Measurements from ENCODE around the gene WDFY4.

WDFY4 gene

DNA sequence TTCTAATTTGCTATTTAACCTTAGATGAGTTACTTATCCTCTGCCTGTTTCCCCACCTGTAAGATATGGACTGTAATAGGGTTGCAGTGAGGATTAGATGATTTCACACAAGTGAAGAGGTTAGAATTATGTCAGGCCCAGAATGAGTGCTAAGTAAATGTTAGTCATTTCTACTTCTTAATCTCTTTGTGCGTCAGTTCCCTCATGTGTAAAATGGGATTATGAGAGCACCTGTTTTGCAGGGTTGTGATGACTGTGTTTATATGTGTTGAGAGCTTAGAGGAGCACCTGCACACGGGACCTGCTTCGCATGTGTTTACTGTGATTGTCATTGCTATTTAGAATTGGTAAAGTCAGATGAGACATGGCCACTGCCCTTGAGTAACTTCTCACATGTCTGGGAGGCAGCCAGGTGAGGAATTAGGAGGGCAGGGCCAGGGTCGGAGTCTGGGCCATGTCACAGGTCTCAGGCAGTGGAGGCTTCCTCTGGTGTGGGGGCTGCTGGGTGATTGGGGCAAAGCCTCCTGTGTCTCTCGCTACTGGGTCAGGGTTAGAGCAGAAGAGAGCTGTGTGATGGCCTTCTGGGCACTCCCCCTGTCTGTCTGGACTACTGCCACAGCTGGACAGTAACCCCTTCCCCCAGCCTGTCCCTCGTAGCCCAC lies 106.7 kb downstream of the WDFY4 start:
- ATAC-seq: no peak
- TF ChIP-seq, protein P1, sequence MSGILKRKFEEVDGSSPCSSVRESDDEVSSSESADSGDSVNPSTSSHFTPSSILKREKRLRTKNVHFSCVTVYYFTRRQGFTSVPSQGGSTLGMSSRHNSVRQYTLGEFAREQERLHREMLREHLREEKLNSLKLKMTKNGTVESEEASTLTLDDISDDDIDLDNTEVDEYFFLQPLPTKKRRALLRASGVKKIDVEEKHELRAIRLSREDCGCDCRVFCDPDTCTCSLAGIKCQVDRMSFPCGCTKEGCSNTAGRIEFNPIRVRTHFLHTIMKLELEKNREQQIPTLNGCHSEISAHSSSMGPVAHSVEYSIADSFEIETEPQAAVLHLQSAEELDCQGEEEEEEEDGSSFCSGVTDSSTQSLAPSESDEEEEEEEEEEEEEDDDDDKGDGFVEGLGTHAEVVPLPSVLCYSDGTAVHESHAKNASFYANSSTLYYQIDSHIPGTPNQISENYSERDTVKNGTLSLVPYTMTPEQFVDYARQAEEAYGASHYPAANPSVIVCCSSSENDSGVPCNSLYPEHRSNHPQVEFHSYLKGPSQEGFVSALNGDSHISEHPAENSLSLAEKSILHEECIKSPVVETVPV (CRISPR knock-in tag; IDR thresholded peaks at IDR 0.05): no peak
- TF ChIP-seq OSR1 (CRISPR knock-in tag; IDR thresholded peaks at IDR 0.05): no peak
- TF ChIP-seq ZNF70 (CRISPR knock-in tag; IDR thresholded peaks at IDR 0.05): no peak
- TF ChIP-seq BACH2 (CRISPR knock-in tag; IDR thresholded peaks at IDR 0.05; ENCODE audit: borderline replicate concordance): no peak
- no peak for TF ChIP-seq ZC3H10 (CRISPR knock-in tag; IDR thresholded peaks at IDR 0.05)
- no peak for TF ChIP-seq ESRRG (CRISPR knock-in tag; IDR thresholded peaks at IDR 0.05)
- TF ChIP-seq TCF4 (CRISPR knock-in tag; IDR thresholded peaks at IDR 0.05; ENCODE audit: borderline replicate concordance): no peak
- no peak for TF ChIP-seq SNAI2 (CRISPR knock-in tag; IDR thresholded peaks at IDR 0.05)
- no peak for TF ChIP-seq ISL1 (CRISPR knock-in tag; IDR thresholded peaks at IDR 0.05)
- no peak for TF ChIP-seq ZFP3 (CRISPR knock-in tag; IDR thresholded peaks at IDR 0.05)
- no peak for TF ChIP-seq CSDC2 (CRISPR knock-in tag; IDR thresholded peaks at IDR 0.05)
- TF ChIP-seq, protein P2, sequence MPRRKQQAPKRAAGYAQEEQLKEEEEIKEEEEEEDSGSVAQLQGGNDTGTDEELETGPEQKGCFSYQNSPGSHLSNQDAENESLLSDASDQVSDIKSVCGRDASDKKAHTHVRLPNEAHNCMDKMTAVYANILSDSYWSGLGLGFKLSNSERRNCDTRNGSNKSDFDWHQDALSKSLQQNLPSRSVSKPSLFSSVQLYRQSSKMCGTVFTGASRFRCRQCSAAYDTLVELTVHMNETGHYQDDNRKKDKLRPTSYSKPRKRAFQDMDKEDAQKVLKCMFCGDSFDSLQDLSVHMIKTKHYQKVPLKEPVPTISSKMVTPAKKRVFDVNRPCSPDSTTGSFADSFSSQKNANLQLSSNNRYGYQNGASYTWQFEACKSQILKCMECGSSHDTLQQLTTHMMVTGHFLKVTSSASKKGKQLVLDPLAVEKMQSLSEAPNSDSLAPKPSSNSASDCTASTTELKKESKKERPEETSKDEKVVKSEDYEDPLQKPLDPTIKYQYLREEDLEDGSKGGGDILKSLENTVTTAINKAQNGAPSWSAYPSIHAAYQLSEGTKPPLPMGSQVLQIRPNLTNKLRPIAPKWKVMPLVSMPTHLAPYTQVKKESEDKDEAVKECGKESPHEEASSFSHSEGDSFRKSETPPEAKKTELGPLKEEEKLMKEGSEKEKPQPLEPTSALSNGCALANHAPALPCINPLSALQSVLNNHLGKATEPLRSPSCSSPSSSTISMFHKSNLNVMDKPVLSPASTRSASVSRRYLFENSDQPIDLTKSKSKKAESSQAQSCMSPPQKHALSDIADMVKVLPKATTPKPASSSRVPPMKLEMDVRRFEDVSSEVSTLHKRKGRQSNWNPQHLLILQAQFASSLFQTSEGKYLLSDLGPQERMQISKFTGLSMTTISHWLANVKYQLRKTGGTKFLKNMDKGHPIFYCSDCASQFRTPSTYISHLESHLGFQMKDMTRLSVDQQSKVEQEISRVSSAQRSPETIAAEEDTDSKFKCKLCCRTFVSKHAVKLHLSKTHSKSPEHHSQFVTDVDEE (CRISPR knock-in tag; IDR thresholded peaks at IDR 0.05): no peak
- TF ChIP-seq, protein P3, sequence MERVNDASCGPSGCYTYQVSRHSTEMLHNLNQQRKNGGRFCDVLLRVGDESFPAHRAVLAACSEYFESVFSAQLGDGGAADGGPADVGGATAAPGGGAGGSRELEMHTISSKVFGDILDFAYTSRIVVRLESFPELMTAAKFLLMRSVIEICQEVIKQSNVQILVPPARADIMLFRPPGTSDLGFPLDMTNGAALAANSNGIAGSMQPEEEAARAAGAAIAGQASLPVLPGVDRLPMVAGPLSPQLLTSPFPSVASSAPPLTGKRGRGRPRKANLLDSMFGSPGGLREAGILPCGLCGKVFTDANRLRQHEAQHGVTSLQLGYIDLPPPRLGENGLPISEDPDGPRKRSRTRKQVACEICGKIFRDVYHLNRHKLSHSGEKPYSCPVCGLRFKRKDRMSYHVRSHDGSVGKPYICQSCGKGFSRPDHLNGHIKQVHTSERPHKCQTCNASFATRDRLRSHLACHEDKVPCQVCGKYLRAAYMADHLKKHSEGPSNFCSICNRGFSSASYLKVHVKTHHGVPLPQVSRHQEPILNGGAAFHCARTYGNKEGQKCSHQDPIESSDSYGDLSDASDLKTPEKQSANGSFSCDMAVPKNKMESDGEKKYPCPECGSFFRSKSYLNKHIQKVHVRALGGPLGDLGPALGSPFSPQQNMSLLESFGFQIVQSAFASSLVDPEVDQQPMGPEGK (CRISPR knock-in tag; IDR thresholded peaks at IDR 0.05; ENCODE audit: borderline replicate concordance): no peak
- no peak for TF ChIP-seq ZFP30 (CRISPR knock-in tag; IDR thresholded peaks at IDR 0.05)
- TF ChIP-seq, protein P4, sequence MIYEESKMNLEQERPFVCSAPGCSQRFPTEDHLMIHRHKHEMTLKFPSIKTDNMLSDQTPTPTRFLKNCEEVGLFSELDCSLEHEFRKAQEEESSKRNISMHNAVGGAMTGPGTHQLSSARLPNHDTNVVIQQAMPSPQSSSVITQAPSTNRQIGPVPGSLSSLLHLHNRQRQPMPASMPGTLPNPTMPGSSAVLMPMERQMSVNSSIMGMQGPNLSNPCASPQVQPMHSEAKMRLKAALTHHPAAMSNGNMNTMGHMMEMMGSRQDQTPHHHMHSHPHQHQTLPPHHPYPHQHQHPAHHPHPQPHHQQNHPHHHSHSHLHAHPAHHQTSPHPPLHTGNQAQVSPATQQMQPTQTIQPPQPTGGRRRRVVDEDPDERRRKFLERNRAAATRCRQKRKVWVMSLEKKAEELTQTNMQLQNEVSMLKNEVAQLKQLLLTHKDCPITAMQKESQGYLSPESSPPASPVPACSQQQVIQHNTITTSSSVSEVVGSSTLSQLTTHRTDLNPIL (CRISPR knock-in tag; IDR thresholded peaks at IDR 0.05; ENCODE audit: low read depth): no peak

DNA sequence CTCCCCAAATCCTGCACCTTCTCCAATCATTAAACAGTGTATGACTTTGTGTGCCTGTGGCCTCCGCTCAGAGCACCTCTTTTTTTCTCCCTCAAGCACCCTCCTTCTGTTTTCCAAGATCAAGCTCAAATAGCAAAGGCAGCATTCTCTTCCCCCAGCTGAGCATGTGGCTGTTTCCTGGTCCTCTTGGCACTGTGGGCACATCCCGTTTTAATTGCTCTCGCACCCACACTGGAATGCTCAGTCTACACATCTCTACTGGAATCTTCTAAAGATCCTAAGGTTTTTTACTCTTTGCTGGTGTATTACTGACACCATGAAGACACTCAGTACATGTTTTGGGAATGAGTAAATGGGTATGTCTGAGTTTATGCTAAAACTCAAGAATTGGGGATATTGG lies 107.4 kb downstream of the WDFY4 start:
- TF ChIP-seq ZNF8 (CRISPR knock-in tag; IDR thresholded peaks at IDR 0.05): no peak
- TF ChIP-seq OSR1 (CRISPR knock-in tag; IDR thresholded peaks at IDR 0.05): no peak
- TF ChIP-seq TCF4 (CRISPR knock-in tag; IDR thresholded peaks at IDR 0.05; ENCODE audit: borderline replicate concordance): no peak
- no peak for TF ChIP-seq ESRRG (CRISPR knock-in tag; IDR thresholded peaks at IDR 0.05)
- no peak for TF ChIP-seq ARNTL (CRISPR knock-in tag; IDR thresholded peaks at IDR 0.05; ENCODE audit: borderline replicate concordance, low read depth)
- TF ChIP-seq, protein P4 (CRISPR knock-in tag; IDR thresholded peaks at IDR 0.05; ENCODE audit: low read depth): no peak
- no peak for TF ChIP-seq PPARA (CRISPR knock-in tag; IDR thresholded peaks at IDR 0.05; ENCODE audit: borderline replicate concordance)
- no peak for TF ChIP-seq BACH2 (CRISPR knock-in tag; IDR thresholded peaks at IDR 0.05; ENCODE audit: borderline replicate concordance)
- no peak for TF ChIP-seq ZFP3 (CRISPR knock-in tag; IDR thresholded peaks at IDR 0.05)
- no peak for TF ChIP-seq ZFP30 (CRISPR knock-in tag; IDR thresholded peaks at IDR 0.05)
- no peak for TF ChIP-seq ZNF565 (CRISPR knock-in tag; conservative IDR thresholded peaks at IDR 0.05; ENCODE audit: low read depth)
- no peak for TF ChIP-seq SNAI2 (CRISPR knock-in tag; IDR thresholded peaks at IDR 0.05)
- no peak for TF ChIP-seq ZNF70 (CRISPR knock-in tag; IDR thresholded peaks at IDR 0.05)

DNA sequence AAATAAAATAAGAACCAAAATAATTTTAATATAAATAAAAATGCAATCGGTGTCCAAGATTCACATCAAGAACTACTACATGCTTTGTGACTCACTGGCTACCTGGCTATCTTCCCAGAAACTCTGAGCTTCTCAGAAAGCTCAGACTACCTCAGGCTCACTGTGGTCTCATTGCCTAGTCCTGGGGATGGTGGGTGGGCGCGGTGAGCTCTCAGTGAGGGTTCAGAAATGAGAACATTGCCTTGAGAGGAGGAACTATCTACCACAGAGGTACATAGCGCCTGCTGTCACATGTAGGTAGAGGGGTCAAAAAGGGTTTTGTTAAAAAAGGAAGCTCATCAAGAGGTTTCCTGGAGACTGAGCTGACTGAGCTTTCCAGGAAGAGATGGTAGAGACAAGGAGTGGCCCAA lies 108.0 kb downstream of the WDFY4 start:
- ATAC-seq: no peak
- TF ChIP-seq ARNTL (CRISPR knock-in tag; IDR thresholded peaks at IDR 0.05; ENCODE audit: borderline replicate concordance, low read depth): no peak
- TF ChIP-seq BACH2 (CRISPR knock-in tag; IDR thresholded peaks at IDR 0.05; ENCODE audit: borderline replicate concordance): no peak

More for the DNA sequence above, 107.4 kb downstream of the WDFY4 start:
- ATAC-seq: no peak
